Measurements from ENCODE around the gene SMURF1. TPM values are rescaled to one million over a fixed set of nuclear protein-coding genes. Genes with fewer than 3 reads are reported as not detected.
A peak's percentile ranks its signal among the peaks of the same experiment; 100 is the strongest.
"Not testable (repeated sequence)": the region's sequence is repeated elsewhere in the genome, so short reads cannot be mapped to it uniquely, and the experiment has no call there.

Gene SMURF1
- 42.5 and 46.6 TPM in 2 replicates for total RNA-seq (2014; rRNA removed; shearing (Covaris generic))

DNA sequence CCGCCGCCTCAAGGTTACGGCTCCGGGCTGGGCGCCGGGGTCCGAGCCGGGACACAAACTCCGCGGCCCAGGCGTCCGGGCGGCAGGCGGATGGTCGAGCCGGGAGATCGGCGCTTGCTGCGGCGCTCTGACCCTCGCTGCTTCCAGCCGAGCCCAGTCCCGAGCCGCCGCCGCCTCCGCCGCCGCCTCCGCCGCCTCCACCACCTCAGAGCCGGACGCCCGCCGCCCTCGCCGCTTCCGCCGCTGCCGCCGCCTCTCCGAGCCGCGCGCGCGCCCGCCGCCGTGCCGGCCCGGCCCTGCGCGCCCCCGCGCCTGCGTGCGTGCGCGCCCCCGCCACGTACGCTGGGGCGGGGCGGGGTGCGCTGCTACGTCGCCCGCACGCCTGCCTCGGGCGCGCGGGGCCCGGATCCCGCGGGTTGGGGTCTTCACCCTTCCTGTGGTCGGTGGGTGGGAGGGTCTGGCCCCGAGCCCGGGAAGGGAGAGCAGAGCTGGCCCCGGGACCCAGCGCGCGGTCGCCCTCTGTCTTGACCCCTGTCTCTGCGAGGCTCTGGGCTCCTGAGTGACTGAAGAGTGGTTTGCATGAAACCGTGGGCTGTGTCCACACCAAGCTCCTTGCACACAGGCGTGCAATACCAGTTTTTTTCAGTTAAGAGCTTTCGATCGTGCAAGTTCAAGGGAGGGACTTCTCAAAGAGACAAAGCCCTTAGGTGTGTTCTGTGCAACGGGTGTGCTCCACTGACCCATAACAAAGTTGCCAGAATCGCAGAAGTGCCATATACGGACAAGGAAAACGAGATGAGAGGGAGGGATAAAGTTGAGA lies at the start of gene SMURF1:
Gene SMURF1, minus strand, starts transcription at position 256 of the 820 bp plus-strand sequence. CDS start 328 bp downstream, outside the sequence.
- peak; percentile 90 for DNase-seq (ENCODE audit: low read depth)

DNA sequence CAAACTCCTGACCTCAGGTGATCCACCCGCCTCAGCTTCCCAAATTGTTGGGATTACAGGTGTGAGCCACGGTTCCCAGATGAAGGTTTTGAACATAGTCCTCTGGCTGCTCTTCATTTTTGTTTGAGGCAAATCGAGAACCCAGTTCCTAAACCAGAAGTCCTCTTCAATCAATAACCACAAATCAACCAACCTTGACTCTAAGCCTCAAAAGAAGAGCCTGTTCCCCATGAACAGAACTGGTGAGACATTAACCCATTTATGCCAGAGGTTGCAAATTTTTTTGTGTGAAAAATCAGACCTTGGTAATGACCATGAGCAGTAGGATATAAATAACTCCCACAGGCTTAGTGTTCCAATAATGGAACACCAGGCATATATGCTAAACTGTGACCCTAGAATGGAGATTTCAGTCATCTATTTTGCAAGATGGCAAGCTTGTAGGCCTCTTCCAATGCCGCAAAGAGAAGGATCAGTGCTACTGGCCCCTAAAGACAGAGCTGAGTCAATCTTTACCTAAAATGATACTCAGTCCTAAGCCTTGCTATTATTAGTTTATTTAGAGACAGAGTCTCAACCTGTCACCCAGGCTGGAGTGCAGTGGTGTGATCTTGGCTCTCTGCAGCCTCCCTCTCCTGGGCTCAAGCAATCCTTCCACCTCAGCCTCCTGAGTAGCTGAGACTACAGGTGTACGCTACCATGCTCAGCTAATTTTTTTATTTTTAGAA lies 48.1 kb upstream of the SMURF1 start:
- no peak for DNase-seq (ENCODE audit: low read depth)

- no peak for DNase-seq (ENCODE audit: low read depth)
These were observed 46.6 kb upstream of the SMURF1 start for GRCh38 chr7:99190359-99191009.

- no peak for DNase-seq (ENCODE audit: low read depth)
These were observed 45.3 kb upstream of the SMURF1 start for GRCh38 chr7:99189222-99189621.

DNA sequence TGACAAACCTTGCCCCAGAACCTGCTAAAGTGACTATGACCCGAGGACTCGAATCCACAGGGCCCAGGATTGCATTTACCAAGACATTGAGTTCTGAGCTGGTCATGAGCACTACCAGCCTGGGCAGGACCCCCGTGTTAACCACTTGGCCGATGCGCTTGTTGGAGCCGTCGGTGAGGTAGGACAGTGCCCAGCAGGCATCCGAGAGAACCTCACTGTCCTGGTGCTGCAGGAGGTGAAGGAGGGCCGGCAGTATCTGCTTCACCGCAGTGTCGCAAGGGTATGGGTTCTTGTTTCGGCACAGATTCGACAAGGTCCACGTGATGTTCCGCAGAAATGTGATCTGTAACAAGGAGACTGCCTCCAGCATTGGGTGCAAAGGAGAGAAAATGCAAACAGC lies 44.3 kb upstream of the SMURF1 start:
- DNase-seq (ENCODE audit: low read depth): no peak

DNA sequence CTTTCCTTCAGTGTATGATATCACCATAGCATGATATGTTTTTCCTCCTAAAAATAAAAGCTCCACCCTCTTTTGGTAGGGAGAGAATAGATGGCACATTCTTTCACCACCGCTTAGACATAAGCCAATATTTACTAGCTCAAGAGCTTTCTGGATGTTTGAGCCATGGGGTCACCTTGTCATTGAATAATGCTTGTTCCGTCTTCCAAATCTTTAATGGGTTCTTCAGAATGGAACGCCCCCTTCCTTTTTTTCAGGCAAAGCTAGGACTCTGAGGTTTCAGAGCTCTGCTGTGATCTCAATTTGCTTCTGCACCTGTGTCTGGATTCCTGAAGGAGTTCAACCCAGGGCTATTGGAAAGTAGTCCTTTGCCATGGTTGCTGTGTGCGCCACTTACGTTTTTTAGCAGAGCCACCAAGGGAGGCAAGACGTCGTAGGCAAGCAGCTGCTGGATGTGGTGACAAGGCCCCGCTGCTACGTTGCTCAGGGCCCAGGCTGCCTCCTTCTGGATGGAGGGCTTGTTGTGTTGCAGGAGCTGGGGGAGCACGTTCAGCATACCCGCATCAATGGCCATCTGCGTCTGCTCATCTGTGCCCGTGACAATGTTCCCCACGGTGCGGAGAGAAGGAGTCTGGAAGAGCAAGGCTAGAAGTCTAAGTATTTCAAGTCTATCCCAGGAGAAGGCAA lies 40.8 kb upstream of the SMURF1 start:
- DNase-seq (ENCODE audit: low read depth): no peak

DNA sequence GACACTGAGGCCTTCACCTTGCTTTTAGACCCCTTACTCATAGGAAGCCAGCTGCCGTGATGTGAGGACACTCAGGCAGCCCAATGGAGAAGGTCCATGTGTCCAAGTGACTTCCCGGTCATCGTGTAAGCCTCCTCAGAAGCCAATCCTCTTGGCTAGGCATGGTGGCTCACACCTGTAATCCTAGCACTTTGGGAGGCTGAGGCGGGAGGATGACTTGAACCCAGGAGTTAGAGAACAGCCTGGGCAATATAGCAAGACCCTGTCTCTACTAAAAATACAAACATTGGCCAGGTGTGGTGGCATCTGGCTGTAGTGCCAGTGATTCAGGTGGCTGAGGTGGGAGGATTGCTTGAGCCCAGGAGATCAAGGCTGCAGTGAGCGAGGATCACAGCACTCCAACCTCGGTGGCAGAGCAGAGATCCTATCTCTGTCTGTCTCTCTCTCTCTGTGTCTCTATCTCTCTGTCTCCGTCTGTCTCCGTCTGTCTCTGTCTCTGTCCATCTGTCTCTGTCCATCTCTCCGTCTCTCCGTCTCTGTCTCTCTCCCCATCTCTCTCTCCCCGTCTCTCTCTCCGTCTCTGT lies 36.3 kb upstream of the SMURF1 start:
- no peak for DNase-seq (ENCODE audit: low read depth)

GRCh38 chr7:99177165-99177564 lies 33.3 kb upstream of the SMURF1 start:
- no peak for DNase-seq (ENCODE audit: low read depth)

DNA sequence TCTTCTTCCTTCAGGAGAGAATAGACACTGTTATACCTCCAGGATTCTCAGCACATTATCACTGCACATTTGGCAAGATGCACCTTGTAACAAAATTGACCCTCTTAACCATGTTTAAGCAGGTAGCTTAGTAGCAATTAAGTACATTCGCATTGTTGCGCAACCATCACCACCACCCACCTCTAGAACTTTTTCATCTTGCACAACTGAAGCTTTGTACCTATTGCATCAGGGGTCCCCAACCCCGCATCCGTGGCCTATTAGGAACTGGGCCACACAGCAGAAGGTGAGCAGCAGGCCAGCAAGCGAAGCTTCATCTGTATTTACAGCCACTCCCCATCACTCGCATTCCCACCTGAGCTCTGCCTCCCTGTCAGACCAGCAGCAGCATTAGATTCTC lies 29.9 kb upstream of the SMURF1 start:
- DNase-seq (ENCODE audit: low read depth): no peak

DNA sequence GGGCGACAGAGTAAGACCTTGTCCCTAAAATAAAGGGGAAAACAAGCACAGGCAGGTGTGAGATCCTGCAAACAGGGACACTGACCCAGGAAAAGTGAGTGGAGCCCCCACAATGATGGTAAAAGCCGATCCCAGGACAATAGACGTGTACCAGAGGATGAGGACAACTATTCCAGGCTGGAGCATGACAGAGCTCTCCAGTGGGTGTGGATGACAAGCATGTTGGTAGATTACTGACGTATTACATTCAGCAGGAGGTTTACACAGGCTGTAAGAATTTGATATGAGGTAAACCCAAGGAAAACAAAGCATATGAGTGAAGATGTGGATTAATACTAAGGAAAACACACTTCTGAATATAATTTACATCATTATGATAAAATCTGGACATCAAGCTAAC lies 27.8 kb upstream of the SMURF1 start:
- no peak for DNase-seq (ENCODE audit: low read depth)

GRCh38 chr7:99170730-99171074 lies 26.8 kb upstream of the SMURF1 start:
- no peak for DNase-seq (ENCODE audit: low read depth)

GRCh38 chr7:99170065-99170729 lies 26.3 kb upstream of the SMURF1 start:
- no peak for DNase-seq (ENCODE audit: low read depth)

- no peak for DNase-seq (ENCODE audit: low read depth)
These were observed 23.2 kb upstream of the SMURF1 start for GRCh38 chr7:99167072-99167471.

GRCh38 chr7:99165816-99166215 lies 21.9 kb upstream of the SMURF1 start:
- DNase-seq (ENCODE audit: low read depth): no peak

GRCh38 chr7:99163669-99164068 lies 19.8 kb upstream of the SMURF1 start:
- DNase-seq (ENCODE audit: low read depth): not testable (repeated sequence)

DNA sequence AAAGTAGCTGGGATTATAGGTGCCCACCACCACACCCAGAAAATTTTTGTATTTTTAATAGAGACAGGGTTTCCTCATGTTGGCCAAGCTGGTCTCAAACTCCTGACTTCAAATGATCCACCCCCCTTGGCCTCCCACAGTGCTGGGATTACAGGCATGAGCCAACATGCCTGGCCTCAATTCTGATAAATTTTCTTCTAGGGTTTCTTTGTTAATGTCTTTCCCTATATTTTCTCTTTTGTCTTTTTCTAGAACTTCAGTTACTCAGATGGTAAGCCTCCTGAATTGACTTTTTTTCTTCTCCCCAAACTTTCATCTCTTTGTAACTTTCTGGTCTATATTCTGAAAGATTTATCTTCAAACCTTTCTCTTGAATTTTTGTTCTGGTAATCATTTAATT lies 12.7 kb upstream of the SMURF1 start:
- DNase-seq (ENCODE audit: low read depth): no peak

GRCh38 chr7:99155211-99155610 lies 11.3 kb upstream of the SMURF1 start:
- DNase-seq (ENCODE audit: low read depth): no peak

DNA sequence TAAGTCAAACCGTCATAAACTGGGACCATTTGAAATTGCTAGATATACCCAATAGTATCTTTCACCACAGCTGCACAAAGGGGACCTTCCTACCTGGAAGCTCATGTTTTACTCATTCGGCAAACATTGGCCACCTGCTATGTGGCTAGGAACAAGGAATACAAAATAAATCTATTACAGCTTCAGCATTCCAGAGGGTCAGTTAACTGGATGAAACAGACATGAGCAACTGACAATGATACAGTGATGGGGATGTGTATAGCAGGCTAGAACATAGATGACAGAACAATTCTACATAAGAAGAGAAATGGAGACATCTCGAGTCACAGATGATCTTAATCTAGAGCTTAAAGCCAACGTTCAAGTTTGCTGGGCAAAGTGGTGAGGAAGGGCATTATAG lies 3.1 kb upstream of the SMURF1 start:
- no peak for DNase-seq (ENCODE audit: low read depth)

- DNase-seq (ENCODE audit: low read depth): no peak
These were observed 421 bp downstream of the SMURF1 start for GRCh38 chr7:99143521-99143852.

DNA sequence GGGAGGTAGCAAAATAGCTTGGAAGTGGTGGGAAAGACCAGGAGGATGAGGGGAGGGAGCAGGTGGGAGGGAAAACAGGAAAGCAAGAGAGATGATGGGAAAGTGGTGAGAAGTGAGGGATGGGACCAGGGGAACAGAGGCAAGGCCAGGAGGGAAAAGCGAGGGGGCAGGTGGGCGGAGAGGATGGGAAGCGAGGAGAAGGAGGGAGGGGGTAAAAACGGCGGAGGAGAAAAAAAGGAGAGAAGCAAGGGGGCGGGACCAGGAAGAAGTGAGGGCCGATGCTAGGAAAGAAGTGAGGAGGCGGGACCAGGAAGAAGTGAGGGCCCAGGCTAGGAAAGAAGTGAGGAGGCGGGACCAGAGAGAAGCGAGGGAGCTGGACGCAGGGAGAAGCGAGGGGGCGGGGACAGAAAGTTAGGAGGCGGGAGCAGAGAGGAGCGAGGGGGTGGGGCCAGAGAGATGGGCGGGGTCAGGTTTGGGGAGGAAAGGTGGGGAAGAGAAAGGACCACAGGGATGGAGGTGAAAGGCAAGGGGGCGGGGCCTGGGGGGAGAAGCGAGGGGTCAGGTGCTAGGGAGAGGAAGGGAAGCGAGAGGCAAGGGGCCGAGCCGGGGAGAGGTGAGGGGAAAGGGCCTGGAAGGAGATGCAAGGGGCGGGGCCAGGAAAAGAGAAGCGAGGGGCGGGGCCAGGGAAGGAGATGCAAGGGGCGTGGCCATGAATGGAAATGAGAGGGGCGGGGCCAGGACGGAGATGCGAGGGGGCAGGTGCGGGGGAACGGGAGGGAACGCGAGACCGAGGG lies 984 bp downstream of the SMURF1 start:
- DNase-seq (ENCODE audit: low read depth): peak; percentile 99
